GM12878 (cell line): ENCODE measurements around the gene BCKDHA. TPM values are rescaled to one million over a fixed set of nuclear protein-coding genes. Genes with fewer than 3 reads are reported as not detected.

Experiments used
- CHD2 ChIP-seq: IDR thresholded peaks from 2 replicates; pipeline ENCODE4 v1.6.1; 2011; ENCODE audit warnings: low read depth, low read length, improper control_type of control experiment, borderline replicate concordance
- CREB1 ChIP-seq: IDR thresholded peaks from 2 replicates; pipeline ENCODE4 v1.6.1; 2012; ENCODE audit warnings: low read depth, mild to moderate bottlenecking, inconsistent platforms
- CREM ChIP-seq: IDR thresholded peaks from 2 replicates; pipeline ENCODE4 v1.6.1; 2014; ENCODE audit warnings: antibody characterized with exemption, low read depth
- FOS ChIP-seq: IDR thresholded peaks from 3 replicates; pipeline ENCODE4 v1.6.1; 2011; ENCODE audit warnings: borderline replicate concordance; ENCODE audit not compliant: insufficient read length; ENCODE audit errors: extremely low read depth
- KAT2A ChIP-seq: conservative IDR thresholded peaks from 2 replicates; pipeline ENCODE4 v1.6.1; 2011; ENCODE audit warnings: low read depth, low read length; ENCODE audit not compliant: control insufficient read depth
- MEF2A ChIP-seq: IDR thresholded peaks from 2 replicates; pipeline ENCODE4 v1.6.1; 2011; ENCODE audit warnings: low read depth, mild to moderate bottlenecking, low read length, moderate library complexity; ENCODE audit not compliant: insufficient read depth
- MTA3 ChIP-seq: IDR thresholded peaks from 2 replicates; pipeline ENCODE4 v1.6.1; 2012; ENCODE audit warnings: low read length, inconsistent platforms, borderline replicate concordance
- MYC ChIP-seq: IDR thresholded peaks from 2 replicates; pipeline ENCODE4 v1.6.1; 2011; ENCODE audit warnings: mild to moderate bottlenecking, low read length, moderate library complexity, inconsistent platforms; ENCODE audit not compliant: insufficient read depth, insufficient replicate concordance, insufficient read length, severe bottlenecking
- NFIC ChIP-seq: IDR thresholded peaks from 2 replicates; pipeline ENCODE4 v1.6.1; 2012; ENCODE audit warnings: low read depth, mild to moderate bottlenecking, inconsistent platforms, low read length, moderate library complexity
- NR2F1 ChIP-seq: fragments of 450-650 bp; conservative IDR thresholded peaks from 2 replicates; pipeline ENCODE4 v1.6.1; 2017; ENCODE audit warnings: mild to moderate bottlenecking
- NRF1 ChIP-seq: conservative IDR thresholded peaks from 2 replicates; pipeline ENCODE4 v1.6.1; 2011; ENCODE audit warnings: mild to moderate bottlenecking, low read depth, low read length, improper control_type of control experiment
- RUNX3 ChIP-seq: IDR thresholded peaks from 2 replicates; pipeline ENCODE4 v1.6.1; 2012; ENCODE audit warnings: low read length, inconsistent platforms
- SMAD1 ChIP-seq: fragments of 450-650 bp; IDR thresholded peaks from 2 replicates; pipeline ENCODE4 v1.6.1; 2018; ENCODE audit warnings: mild to moderate bottlenecking, low read depth; ENCODE audit not compliant: partially characterized antibody
- SMAD5 ChIP-seq: IDR thresholded peaks from 2 replicates; pipeline ENCODE4 v1.6.1; 2016; ENCODE audit warnings: antibody characterized with exemption, low read depth
- SP1 ChIP-seq: IDR thresholded peaks from one replicate; pipeline ENCODE4 v1.6.1; 2011; ENCODE audit warnings: low read depth, low read length
- TAF1 ChIP-seq: IDR thresholded peaks from 2 replicates; pipeline ENCODE4 v1.6.1; 2011; ENCODE audit warnings: mild to moderate bottlenecking, low read depth, low read length, borderline replicate concordance
- ZNF217 ChIP-seq: fragments of 450-650 bp; IDR thresholded peaks from 2 replicates; pipeline ENCODE4 v1.6.1; 2017; ENCODE audit warnings: antibody characterized with exemption, mild to moderate bottlenecking
- ZSCAN29 ChIP-seq: fragments of 450-650 bp; IDR thresholded peaks from 2 replicates; pipeline ENCODE4 v1.6.1; 2017; ENCODE audit warnings: mild to moderate bottlenecking, moderate library complexity
- polyA plus RNA-seq, 11 experiments: library from polyadenylated mRNA; depleted of rRNA in 4 of 11; unstranded in 6 of 11; stranded (reverse) in 5 of 11; fragments of >200 nt; fragmentation: Nextera tagmentation in 4 of 11; fragmentation: Illumina TruSeq in 1 of 11; extraction: Ambion mirVana in 4 of 11; extraction: Trizol in 1 of 11; gene quantifications; 1 replicate in 1 of 11; 2 replicates in 10 of 11; pipeline versions ENCODE4 v1.2.1 to v1.2.3, GENCODE V29; 2011 to 2016; ENCODE audit warnings: inconsistent platforms in 2 of 11, missing spikeins in 2 of 11, low read depth in 1 of 11
- total RNA-seq, 4 experiments: library from RNA; depleted of rRNA in 3 of 4; stranded (reverse); fragments of >200 nt in 3 of 4; fragmentation: Illumina TruSeq in 1 of 4; extraction: Trizol in 1 of 4; gene quantifications; 2 replicates each; pipeline versions ENCODE4 v1.2.1 to v1.2.3, GENCODE V29; 2013 to 2021
- TF ChIP-seq, protein P1 (sequence below): fragments of 450-650 bp; IDR thresholded peaks from 2 replicates; pipeline ENCODE4 v1.6.1; 2016; ENCODE audit warnings: mild to moderate bottlenecking
- TF ChIP-seq, protein P2 (sequence below): fragments of 450-650 bp; IDR thresholded peaks from 2 replicates; pipeline ENCODE4 v1.6.1; 2016; ENCODE audit warnings: mild to moderate bottlenecking
- TF ChIP-seq, protein P3 (sequence below): fragments of 450-650 bp; IDR thresholded peaks from 2 replicates; pipeline ENCODE4 v1.6.1; 2017; ENCODE audit warnings: mild to moderate bottlenecking, low read depth, inconsistent platforms; ENCODE audit not compliant: poor library complexity, severe bottlenecking
- TF ChIP-seq, protein P4 (sequence below), 3 experiments: IDR thresholded peaks in 2 of 3; conservative IDR thresholded peaks in 1 of 3; 2 replicates each; pipeline ENCODE4 v1.5.1; 2011; ENCODE audit warnings: low read depth in 3 of 3, low read length in 3 of 3, mild to moderate bottlenecking in 3 of 3, control low read depth in 2 of 3, moderate library complexity in 2 of 3, inconsistent platforms in 1 of 3, mixed read lengths in 1 of 3; ENCODE audit not compliant: control insufficient read depth in 2 of 3, insufficient read depth in 1 of 3; ENCODE audit errors: extremely low read depth in 1 of 3

Gene BCKDHA
- total and polyA plus RNA-seq, 10 of the 15 experiments (the other 5 are each of a cell fraction or from before 2014, with no cell fraction given) = 9.9 to 107 (median 46.4) TPM

DNA sequence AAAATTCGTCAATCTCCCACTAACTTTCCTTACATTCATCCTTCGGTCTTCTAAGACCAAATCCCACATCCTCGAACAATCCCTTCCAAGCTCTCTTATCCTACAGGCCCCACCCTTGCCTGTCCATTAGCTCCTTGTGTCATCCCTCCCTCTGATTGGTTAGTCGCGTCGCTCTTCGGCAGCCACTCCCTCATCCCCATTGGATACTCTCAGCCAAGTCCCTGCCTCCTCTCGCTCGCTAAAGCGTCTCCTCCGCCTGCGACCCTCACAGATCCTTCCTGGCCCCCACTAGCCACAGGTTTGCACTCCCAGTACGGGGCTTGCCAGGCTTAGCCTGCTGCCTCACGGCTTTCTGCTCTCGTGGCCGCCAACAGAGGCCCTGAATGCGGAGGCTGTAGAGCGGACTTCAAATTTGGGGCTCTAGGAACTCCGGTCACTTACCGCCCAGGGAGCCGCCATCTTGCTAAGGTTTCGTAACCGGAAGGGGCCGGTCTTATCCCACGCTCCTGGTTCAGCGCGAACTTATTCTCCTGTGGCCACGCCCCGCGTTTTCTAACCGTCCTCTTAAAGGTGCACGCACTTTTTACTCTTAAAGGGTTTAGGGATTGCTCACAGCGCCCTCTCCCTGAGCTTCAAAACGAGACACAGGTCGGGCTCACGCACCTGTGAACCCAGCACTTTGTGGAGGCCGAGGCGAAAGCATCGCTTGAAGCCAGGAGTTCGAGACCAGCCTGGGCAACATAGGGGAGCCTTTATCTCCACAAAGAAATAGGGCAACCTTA, 42.0 kb downstream of the BCKDHA start, which contains the start of gene DMAC2 (continued):
- TF ChIP-seq, protein P1, sequence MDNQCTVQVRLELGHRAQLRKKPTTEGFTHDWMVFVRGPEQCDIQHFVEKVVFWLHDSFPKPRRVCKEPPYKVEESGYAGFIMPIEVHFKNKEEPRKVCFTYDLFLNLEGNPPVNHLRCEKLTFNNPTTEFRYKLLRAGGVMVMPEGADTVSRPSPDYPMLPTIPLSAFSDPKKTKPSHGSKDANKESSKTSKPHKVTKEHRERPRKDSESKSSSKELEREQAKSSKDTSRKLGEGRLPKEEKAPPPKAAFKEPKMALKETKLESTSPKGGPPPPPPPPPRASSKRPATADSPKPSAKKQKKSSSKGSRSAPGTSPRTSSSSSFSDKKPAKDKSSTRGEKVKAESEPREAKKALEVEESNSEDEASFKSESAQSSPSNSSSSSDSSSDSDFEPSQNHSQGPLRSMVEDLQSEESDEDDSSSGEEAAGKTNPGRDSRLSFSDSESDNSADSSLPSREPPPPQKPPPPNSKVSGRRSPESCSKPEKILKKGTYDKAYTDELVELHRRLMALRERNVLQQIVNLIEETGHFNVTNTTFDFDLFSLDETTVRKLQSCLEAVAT = peak; percentile 72
- TF ChIP-seq TAF1 = peak; percentile 85; the same call in 1 of the 2 replicates
- TF ChIP-seq MTA3 = peak; percentile 30; the same call in 1 of the 2 replicates
- TF ChIP-seq MYC = no peak
- TF ChIP-seq NFIC = peak; percentile 21; the same call in 1 of the 2 replicates
- TF ChIP-seq MEF2A = 0 out of 2 replicates have a peak, but pooled peaks have one; percentile 38
- TF ChIP-seq, protein P2, sequence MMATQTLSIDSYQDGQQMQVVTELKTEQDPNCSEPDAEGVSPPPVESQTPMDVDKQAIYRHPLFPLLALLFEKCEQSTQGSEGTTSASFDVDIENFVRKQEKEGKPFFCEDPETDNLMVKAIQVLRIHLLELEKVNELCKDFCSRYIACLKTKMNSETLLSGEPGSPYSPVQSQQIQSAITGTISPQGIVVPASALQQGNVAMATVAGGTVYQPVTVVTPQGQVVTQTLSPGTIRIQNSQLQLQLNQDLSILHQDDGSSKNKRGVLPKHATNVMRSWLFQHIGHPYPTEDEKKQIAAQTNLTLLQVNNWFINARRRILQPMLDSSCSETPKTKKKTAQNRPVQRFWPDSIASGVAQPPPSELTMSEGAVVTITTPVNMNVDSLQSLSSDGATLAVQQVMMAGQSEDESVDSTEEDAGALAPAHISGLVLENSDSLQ = peak; percentile 84
- peak; percentile 83 for TF ChIP-seq SMAD5
- TF ChIP-seq SMAD1 = no peak
- peak; percentile 52 for TF ChIP-seq SP1
- no peak for TF ChIP-seq NRF1
- TF ChIP-seq KAT2A = no peak
- peak; percentile 90; the same call in 1 of the 2 replicates for TF ChIP-seq ZNF217
- peak; percentile 80 for TF ChIP-seq CREB1
- TF ChIP-seq CREM = peak; percentile 66; the same call in 1 of the 2 replicates
- peak; percentile 54 for TF ChIP-seq RUNX3
- 0 out of 2 replicates have a peak, but pooled peaks have one; percentile 21 for TF ChIP-seq NR2F1
- no peak for TF ChIP-seq ZSCAN29
- TF ChIP-seq, protein P3, sequence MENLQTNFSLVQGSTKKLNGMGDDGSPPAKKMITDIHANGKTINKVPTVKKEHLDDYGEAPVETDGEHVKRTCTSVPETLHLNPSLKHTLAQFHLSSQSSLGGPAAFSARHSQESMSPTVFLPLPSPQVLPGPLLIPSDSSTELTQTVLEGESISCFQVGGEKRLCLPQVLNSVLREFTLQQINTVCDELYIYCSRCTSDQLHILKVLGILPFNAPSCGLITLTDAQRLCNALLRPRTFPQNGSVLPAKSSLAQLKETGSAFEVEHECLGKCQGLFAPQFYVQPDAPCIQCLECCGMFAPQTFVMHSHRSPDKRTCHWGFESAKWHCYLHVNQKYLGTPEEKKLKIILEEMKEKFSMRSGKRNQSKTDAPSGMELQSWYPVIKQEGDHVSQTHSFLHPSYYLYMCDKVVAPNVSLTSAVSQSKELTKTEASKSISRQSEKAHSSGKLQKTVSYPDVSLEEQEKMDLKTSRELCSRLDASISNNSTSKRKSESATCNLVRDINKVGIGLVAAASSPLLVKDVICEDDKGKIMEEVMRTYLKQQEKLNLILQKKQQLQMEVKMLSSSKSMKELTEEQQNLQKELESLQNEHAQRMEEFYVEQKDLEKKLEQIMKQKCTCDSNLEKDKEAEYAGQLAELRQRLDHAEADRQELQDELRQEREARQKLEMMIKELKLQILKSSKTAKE = peak; percentile 18
- TF ChIP-seq, protein P4, sequence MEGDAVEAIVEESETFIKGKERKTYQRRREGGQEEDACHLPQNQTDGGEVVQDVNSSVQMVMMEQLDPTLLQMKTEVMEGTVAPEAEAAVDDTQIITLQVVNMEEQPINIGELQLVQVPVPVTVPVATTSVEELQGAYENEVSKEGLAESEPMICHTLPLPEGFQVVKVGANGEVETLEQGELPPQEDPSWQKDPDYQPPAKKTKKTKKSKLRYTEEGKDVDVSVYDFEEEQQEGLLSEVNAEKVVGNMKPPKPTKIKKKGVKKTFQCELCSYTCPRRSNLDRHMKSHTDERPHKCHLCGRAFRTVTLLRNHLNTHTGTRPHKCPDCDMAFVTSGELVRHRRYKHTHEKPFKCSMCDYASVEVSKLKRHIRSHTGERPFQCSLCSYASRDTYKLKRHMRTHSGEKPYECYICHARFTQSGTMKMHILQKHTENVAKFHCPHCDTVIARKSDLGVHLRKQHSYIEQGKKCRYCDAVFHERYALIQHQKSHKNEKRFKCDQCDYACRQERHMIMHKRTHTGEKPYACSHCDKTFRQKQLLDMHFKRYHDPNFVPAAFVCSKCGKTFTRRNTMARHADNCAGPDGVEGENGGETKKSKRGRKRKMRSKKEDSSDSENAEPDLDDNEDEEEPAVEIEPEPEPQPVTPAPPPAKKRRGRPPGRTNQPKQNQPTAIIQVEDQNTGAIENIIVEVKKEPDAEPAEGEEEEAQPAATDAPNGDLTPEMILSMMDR (IDR thresholded peaks at IDR 0.05 in 2 of 3, conservative IDR thresholded peaks at IDR 0.05 in 1 of 3; ENCODE audit: control insufficient read depth in 2 of 3, extremely low read depth in 1 of 3, insufficient read depth in 1 of 3, low read depth in 3 of 3, low read length in 3 of 3) = peak; percentile 62 to 78 (median 69)
- peak; percentile 49; the same call in 1 of the 2 replicates for TF ChIP-seq CHD2
- no peak for TF ChIP-seq FOS
